ENCODE measurements around the gene TRMU.

The TRMU gene

GRCh38 chr22:46338636-46339035 is 3.1 kb downstream of the TRMU start:
- no peak for DNase-seq

GRCh38 chr22:46339956-46340355 is 4.4 kb downstream of the TRMU start:
- DNase-seq: no peak

DNA sequence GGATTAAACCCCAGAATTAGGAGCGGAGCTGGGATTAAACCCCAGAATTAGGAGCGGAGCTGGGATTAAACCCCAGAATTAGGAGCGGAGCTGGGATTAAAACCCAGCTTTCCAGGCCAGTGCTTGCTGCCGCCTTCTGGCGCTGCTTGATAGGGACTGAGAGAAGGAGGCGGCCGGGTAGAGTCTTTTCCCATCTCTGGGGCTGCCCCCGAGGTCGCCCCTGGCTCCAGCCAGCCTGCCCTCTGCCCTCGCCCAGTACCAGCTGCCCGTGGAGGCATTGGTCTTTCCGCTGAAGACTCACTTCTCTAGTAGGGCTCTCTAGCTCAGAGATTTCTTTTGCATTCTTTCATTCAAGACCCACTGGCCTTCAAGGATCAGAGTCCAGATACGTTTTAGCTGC is 5.2 kb downstream of the TRMU start:
- no peak for DNase-seq

DNA sequence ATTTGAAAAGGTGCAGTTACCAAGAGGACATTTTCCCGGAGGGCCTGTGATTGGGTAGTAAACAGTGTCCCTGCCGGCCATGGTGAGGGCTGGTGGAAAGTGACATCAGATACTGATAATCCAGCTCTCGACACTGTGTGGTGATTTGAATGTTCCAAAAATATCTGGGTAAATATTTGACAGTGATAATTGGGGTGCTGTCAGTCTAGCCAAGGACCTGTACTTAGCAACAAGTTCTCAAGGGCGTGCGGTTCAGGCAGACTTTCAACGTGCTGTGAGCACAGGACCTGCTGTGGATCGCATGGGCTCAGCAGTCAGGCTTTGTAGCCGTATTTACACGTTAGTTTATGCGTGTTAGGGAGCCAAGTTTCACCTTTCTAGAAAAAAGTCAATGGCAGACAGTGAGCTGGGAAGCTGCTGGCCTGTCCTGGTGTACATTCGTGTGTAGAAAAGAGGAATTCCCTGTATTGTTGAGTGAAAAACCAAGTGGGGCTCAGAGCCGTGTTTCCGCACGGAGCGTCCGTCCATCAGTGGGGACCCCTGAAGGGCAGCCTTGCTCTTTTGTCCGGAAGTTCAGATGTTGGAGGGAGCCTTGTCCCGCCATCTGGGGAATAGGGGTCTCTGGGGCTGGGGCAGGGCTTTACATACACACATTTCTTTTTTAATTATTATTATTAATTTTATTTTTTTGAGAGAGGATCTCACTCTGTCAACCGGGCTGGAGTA is 11.3 kb downstream of the TRMU start:
- no peak for DNase-seq

DNA sequence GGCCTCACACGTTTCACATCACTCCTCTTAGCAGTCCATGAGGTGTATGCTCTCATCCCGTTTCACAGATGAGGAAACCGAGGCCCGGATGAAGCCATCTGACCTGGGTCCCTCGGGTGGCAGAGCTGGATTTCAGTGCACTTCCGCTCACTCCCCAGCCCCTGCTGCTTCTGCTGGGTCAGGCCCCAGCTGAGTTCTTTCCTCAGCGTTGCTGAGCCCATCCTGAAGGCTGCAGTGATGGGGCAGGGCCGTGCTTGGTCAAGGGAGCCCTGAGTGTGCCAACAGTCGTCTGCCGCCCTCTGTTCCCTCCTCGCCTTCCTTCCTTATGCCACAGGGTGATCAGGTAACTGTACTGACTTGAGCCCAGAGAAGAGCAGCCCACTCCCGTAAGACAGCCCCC is 12.1 kb downstream of the TRMU start:
- no peak for DNase-seq

GRCh38 chr22:46348099-46348695 is 12.7 kb downstream of the TRMU start:
- DNase-seq: no peak

GRCh38 chr22:46349238-46349637 is 13.7 kb downstream of the TRMU start:
- no peak for DNase-seq

DNA sequence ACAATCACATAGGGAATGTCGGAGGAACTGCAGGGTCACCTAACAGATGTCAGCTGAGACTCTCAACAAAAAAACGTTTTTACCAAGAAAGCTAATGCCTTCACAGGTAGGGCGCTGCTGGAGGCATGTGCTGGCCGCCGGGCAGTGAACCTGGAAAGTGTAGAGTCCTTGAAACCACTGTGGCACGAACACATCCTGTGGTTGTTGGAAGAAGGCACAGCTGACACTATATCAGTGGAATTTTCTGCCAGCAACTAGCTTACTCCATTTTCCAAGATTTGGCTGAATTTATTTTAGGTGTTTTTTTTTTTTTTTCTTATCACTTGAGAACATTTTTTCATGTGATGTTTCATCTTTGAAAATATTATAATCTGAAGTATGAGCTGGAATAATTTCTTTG is 14.2 kb downstream of the TRMU start:
- no peak for DNase-seq

DNA sequence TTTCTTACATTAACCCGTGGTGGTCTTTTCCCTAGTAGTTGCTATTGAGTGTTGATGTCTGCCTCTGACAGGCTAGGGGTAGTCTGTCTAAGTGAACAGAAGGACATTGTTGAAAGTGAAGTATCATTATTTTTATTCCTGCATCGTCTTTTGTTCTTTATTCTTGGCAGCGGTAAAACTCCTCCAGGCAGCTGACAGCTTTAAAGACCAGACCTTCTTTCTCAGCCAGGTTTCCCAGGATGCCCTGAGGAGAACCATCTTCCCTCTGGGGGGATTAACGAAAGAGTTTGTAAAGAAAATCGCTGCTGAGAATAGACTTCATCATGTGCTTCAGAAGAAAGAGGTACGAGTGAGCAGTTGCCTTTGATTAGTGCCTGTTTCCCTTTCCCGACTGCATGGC is 14.6 kb downstream of the TRMU start:
- DNase-seq: no peak

- DNase-seq: peak; percentile 39
Measured at GRCh38 chr22:46350646-46351045, 15.1 kb downstream of the TRMU start.

GRCh38 chr22:46351131-46351735 is 15.7 kb downstream of the TRMU start:
- no peak for DNase-seq

DNA sequence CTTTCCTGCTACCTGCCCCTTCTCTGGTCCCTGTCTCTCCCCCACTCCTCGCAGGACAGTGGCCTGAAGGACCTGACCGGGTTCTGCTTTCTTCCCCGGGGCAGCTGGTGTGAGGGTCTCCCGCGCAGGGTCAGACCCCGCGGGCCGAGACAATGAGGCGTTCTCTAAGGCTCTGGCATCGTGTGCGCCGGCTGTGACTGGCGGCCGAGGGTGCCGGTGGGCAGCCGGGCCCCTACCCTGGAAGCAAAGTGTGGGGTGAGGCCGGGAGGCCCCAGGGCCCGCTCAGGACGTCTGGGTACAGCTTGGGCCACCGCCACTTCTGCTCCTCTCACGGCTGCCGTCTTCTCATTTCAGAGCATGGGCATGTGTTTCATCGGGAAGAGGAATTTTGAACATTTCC is 16.3 kb downstream of the TRMU start:
- no peak for DNase-seq

DNA sequence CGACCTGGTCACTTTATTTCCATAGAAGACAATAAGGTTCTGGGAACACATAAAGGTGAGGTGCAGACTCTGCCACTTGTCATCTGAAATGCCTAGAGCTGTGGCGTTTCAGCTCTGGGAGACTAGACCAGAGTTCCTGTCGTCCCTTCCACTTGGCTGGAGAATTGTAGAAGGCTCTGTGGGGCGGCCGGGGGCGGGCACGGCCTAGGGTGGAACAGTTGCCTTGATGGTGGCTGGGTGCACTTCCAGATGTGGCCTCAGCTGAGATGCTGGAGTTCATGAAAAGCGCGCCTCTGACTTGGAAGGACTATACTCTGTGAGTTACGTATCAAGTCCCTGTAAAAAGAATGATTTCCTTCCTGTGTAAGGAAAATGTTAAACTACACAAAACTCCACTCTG is 16.8 kb downstream of the TRMU start:
- no peak for DNase-seq

DNA sequence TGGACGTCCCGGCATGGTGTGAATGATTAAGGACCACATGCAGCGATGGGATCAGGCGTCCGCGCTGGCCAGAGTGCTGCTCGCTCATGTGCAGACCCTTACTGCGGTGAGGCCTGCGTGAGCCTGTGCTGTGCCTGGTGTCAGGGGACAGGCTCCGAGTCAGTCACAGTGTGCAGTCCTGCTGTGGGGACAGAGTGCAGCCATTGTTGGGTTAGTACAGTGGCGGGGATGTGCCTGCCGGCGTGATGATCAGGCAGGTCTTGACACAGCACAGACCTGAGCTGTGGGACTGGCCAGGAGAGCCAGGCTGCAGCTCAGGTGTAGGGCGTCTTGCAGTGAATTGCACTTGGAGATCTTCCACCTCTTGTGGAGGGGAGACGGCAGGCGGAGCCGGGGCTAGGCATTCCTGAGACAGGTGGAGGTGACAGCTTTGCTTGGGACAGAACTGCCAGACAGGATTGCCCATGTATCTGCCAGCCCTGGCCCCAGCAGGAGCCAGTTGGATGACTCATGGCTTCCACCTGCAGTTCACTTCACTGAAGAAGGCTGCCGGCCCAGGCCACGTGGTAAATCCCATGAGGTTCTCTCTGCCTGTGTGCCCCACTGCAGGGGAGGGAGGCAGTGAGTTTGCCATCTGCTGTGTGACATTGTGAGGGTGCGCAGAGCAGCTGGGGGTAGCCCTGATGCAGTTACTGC is 17.3 kb downstream of the TRMU start:
- peak; percentile 99 for DNase-seq

DNA sequence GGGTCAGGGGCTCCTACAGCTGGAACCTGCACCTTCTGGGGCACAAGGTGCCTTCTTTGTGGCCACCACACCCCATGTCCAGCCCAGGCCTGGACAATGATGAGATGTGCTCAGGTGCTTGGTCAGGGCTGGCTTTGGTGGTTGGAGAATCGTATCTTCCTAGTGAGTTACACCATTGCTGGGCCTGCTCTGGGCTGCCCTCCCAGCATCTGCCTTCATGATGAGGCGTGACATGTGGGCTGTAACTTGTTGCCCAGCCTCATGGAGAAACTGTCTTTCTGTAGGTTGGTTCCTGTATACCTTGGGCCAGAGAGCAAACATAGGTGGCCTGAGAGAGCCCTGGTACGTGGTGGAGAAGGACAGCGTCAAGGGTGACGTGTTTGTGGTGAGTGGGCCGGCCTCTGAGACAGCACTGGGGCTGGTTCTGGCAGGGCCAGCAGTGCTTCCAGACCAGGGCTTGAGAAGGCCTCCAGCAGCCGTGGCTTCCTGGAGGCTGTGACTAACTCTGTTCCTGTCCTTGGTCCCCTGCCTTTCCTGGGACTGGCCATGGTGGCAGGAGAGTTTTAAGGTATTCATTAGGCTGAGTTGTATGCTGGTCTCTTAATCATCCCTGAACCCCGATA is 18.1 kb downstream of the TRMU start:
- DNase-seq: peak; percentile 40

GRCh38 chr22:46354176-46354992 is 18.9 kb downstream of the TRMU start:
- no peak for DNase-seq

DNA sequence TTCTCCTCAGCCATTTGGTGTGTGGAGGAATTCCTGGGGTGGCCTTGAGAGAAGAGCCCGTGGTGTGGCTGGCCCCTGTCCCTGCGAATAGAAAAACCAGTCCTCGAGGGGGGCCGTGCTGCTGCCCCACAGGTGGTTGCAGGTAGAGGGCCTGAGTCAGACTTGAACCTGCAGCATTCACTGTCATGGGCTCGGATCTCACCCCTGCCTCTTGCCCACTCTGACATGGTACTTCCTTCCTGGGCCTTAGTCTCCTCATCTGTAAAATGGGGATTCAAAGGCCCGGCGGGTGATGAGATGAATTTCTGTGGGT is 19.4 kb downstream of the TRMU start:
- no peak for DNase-seq

GRCh38 chr22:46355369-46355995 is 20.0 kb downstream of the TRMU start:
- DNase-seq: peak; percentile 68

GRCh38 chr22:46355996-46356471 is 20.5 kb downstream of the TRMU start:
- no peak for DNase-seq

DNA sequence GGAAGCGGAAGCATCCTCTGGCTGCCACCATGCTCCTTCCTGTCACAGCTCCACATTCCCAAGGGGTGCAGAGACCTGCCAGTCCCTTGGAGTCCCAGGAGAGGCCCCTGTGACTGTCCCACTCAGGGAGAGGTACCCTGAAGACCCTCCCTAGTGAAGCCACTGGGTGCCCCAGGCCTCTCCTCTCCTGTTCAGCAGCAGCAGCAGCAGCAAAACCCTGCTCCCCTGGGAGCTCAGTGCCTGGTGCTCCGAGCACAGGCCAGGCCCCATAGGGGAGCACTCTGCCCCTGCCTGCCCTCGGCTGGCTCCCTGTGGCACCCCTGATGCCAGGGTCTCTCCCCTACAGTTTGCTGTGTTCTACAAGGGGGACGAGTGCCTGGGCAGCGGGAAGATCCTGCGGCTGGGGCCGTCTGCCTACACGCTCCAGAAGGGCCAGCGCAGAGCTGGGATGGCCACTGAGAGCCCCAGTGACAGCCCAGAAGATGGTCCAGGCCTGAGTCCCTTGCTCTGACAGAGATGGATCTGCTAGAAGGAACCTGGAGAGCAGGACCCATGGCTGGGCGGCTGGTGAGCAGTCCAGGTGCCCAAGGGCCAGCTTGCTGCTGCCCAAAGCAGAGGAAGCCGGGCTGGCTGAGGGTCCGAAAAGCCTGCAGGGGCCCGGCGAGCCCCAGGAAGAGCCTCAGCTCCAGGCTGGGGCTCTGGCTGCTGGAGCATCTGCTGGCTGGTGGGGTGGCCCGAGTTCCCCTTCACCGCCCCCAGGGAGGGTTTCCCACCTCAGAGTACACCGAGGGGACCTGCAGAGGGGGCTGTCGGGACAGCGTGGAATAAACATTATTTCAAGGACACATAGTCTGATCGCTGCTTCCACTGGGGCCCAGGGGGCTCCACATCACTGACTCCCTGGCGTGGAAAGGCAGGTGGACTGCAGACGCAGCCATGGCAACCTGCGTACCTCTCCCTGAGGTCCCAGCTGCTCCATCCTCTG is 21.3 kb downstream of the TRMU start:
- no peak for DNase-seq

Measured in NCI-H2171 treated with DMSO at 0.1 percent for 48 hours (cell line).